SJSA1 (cell line): ENCODE data around the gene TUBGCP2. TPM values are rescaled to one million over a fixed set of nuclear protein-coding genes. Genes with fewer than 3 reads are reported as not detected.

Experiments
- total RNA-seq: library from RNA; depleted of rRNA; stranded (reverse); fragments of >200 nt; shearing (Covaris generic); gene quantifications from 2 replicates; pipeline ENCODE4 v1.2.3, GENCODE V29; 2014; rRNA removed

Gene TUBGCP2
- total RNA-seq, 1 experiment from 2014 or later: 74.3 TPM

Other genes starting within 250 kb of the TUBGCP2 start
- not detected in 2 replicates for gene ADGRA1, start 220.9 kb downstream of the TUBGCP2 start, total RNA-seq
- 0.11 TPM in 1 of 2 replicates, not detected in the other for gene KNDC1, start 148.7 kb downstream of the TUBGCP2 start, total RNA-seq
- gene UTF1, start 78.7 kb downstream of the TUBGCP2 start, total RNA-seq: not detected in 2 replicates
- gene VENTX, start 71.0 kb downstream of the TUBGCP2 start, total RNA-seq: not detected in 2 replicates
- gene ADAM8, start 32.0 kb downstream of the TUBGCP2 start, total RNA-seq: 0.03 TPM in 1 of 2 replicates, not detected in the other
- gene ZNF511, start within 50 bp of the TUBGCP2 start, total RNA-seq: 22.7 and 37.9 TPM in 2 replicates
- gene CALY, start 28.0 kb upstream of the TUBGCP2 start, total RNA-seq: not detected in 2 replicates
- not detected in 2 replicates for gene PRAP1, start 38.5 kb upstream of the TUBGCP2 start, total RNA-seq
- 2.5 and 6.2 TPM in 2 replicates for gene FUOM, start 49.1 kb upstream of the TUBGCP2 start, total RNA-seq
- gene ECHS1, start 64.5 kb upstream of the TUBGCP2 start, total RNA-seq: 106 and 145 TPM in 2 replicates
- 8.7 and 9.9 TPM in 2 replicates for gene PAOX, start 70.4 kb upstream of the TUBGCP2 start, total RNA-seq
- 36.8 and 50.5 TPM in 2 replicates for gene MTG1, start 85.3 kb upstream of the TUBGCP2 start, total RNA-seq
- not detected in 2 replicates for gene SPRN, start 115.8 kb upstream of the TUBGCP2 start, total RNA-seq
- gene SCART1, start 145.1 kb upstream of the TUBGCP2 start, total RNA-seq: 0.09 and 0.18 TPM in 2 replicates
- gene CYP2E1, start 218.5 kb upstream of the TUBGCP2 start, total RNA-seq: 0.37 TPM in 1 of 2 replicates, not detected in the other